Measurements from ENCODE around the gene SLC30A9.

- TF ChIP-seq EZH2 (IDR thresholded peaks at IDR 0.05; ENCODE audit: borderline replicate concordance, low read depth, low read length, severe bottlenecking) (no peak), POLR2A (IDR thresholded peaks at IDR 0.05; ENCODE audit: low read depth, low read length) (no peak), POLR2AphosphoS5 (IDR thresholded peaks at IDR 0.05; ENCODE audit: insufficient read depth, low read depth, low read length) (no peak), MAX (IDR thresholded peaks at IDR 0.05; ENCODE audit: insufficient read depth, insufficient read length) (no peak), FOS (IDR thresholded peaks at IDR 0.05; ENCODE audit: borderline replicate concordance, insufficient read depth, low read length) (no peak), JUN (IDR thresholded peaks at IDR 0.05; ENCODE audit: borderline replicate concordance, insufficient read depth, insufficient read length, low read depth) (no peak), GATA2 (IDR thresholded peaks at IDR 0.05; ENCODE audit: insufficient read depth, insufficient read length, low read depth, low read length) (no peak), MYC (IDR thresholded peaks at IDR 0.05; ENCODE audit: low read depth, low read length) (no peak)
- TF ChIP-seq, protein P1, sequence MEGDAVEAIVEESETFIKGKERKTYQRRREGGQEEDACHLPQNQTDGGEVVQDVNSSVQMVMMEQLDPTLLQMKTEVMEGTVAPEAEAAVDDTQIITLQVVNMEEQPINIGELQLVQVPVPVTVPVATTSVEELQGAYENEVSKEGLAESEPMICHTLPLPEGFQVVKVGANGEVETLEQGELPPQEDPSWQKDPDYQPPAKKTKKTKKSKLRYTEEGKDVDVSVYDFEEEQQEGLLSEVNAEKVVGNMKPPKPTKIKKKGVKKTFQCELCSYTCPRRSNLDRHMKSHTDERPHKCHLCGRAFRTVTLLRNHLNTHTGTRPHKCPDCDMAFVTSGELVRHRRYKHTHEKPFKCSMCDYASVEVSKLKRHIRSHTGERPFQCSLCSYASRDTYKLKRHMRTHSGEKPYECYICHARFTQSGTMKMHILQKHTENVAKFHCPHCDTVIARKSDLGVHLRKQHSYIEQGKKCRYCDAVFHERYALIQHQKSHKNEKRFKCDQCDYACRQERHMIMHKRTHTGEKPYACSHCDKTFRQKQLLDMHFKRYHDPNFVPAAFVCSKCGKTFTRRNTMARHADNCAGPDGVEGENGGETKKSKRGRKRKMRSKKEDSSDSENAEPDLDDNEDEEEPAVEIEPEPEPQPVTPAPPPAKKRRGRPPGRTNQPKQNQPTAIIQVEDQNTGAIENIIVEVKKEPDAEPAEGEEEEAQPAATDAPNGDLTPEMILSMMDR (IDR thresholded peaks at IDR 0.05; ENCODE audit: extremely low read depth in 1 of 2, insufficient read depth in 1 of 2, low read depth in 1 of 2, low read length in 2 of 2) = no peak
These were observed 46.2 kb upstream of the SLC30A9 start for GRCh38 chr4:41944089-41944488.

All from endothelial cell of umbilical vein (primary cell).